Activated T-helper 9 cell treated with anti-CD3 and anti-CD28 coated beads, Interleukin-2, amount 50 U/mL, for 16 hours (primary cell): Measurements from ENCODE around the gene MESP2.

ENCODE experiments used
- DNase-seq: peaks from one replicate; pipeline ENCODE4 v3.0.0-alpha.2; 2020; ENCODE audit warnings: low read depth

The MESP2 gene

GRCh38 chr15:89817701-89818280 lies 41.7 kb downstream of the MESP2 start:
- no peak for DNase-seq

DNA sequence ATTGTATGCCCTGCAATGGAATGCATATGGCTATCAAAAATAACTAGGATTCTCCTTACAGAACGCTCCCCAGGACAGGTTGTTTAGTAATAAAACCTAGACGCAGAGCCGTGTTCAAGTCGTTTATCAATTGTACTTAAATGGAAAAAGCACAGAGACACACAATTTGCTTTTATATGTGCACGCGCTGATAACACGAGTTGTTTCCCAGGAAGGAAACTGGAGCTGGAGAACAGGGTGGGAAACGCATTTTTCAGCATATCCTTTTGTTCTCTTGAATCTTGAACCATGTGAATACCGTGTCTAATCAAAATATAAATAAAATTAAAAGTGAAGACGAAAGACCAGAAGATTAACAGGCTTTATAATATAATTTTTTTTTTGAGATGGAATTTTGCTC lies 42.2 kb downstream of the MESP2 start:
- DNase-seq: no peak

DNA sequence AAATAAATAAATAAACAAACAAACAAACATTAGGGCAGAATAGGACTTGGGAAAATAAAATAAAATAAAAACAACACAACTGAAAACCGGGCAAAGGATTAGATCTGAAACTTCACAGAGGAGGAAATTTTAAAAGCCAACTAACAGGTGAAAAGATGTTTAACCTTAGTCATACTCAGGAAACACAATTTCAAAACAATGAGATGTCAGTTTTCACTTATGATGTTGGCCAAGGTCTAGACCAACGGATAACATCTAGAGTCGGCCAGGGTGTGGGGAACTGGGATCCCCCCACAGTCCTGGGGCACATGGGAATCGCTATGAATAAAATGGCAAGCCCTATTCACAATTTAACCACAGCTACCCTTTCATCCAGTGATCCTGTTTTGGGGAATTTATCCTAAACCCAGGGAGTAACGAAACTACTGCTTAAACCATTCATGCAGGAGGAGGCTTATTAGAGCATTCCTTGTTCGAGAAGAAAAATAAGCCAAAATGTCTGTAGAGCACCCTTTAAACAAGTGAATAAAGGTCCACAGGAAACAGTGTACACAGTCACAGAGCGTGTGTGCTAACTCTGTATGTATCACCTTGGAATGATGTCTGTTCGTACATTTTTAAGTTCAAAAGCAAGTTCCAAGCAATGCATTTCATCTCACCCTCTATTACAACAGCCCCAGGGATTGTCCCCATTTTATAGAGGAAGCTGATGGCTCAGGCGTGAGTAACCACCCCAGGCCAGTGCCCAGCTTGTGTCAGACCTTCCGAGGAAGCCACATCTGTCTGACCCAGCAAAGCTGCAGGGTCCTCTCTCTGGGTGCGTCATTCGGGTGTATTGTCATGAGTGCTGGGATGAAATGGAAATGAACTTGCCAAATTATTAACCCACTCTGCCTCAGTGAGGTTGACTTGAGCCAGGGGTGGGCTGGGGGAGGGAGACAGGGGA lies 44.8 kb downstream of the MESP2 start:
- no peak for DNase-seq

GRCh38 chr15:89822026-89822425 lies 45.9 kb downstream of the MESP2 start:
- no peak for DNase-seq

DNA sequence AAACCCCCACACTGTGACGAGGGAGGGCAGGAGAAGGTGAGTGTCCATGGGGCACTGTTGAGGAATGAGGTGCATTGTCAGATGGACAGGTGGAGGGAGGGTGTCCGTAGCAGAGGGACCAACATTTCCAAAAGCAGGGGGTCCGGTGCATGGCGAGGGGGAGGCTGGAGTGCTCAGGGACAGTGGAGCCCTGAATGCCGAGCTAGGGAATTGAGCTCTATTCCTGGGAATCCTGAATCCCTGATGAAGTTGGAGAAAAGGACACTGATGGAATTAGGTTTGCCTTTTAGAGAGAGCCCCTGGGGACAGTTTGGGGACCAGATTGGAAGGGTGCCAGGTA lies 46.4 kb downstream of the MESP2 start:
- no peak for DNase-seq

DNA sequence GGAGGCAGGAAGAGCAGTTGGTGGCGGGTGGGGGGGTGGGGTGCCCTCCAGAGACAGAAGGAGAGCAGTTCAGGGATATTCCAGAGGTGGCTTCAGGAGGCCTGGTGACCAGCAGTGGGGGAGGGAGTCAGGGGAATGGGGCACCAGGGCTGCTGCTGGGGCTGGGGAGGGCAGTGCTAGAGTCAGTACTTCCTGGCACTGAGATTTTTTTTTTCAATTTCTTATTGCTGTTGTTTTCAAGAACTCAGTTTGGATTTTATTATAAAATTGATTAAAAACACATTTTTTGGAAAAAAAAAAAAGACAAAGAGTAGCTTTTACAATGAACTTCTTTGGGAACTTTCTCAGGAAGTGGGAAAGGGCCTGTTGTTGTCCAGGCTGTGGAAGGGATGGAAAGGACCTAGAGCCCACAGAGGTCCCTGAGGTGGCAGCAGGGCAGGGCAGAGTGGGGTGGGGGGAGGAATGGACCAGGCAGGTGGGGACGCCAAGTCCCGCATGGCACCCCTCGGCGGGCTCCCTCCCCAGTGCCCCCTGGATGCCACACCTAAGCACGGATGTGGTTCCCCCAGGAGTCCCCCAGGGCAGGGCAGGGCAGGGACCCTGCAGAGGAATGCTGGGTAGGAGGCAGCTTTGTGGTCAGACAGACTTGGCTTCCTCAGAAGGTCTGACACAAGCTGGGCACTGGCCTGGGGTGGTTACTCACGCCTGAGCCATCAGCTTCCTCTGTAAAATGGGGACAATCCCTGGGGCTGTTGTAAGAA lies 47.0 kb downstream of the MESP2 start:
- DNase-seq: no peak

GRCh38 chr15:89823836-89824606 lies 47.9 kb downstream of the MESP2 start:
- DNase-seq: no peak

DNA sequence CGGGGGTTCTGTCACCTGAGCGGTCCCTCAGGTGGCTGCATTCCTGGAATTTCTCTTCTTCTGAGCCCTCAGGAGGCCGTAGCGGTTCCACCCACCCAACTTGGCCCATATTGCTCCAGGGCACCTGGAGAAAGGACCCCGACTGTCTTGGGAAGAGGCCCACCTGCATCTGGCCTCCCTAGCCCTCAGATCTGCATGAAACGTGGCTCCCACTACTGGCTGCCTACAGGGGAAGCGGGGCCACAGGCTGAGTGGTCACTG lies 48.4 kb downstream of the MESP2 start:
- no peak for DNase-seq

GRCh38 chr15:89825271-89825940 lies 49.3 kb downstream of the MESP2 start:
- no peak for DNase-seq

DNA sequence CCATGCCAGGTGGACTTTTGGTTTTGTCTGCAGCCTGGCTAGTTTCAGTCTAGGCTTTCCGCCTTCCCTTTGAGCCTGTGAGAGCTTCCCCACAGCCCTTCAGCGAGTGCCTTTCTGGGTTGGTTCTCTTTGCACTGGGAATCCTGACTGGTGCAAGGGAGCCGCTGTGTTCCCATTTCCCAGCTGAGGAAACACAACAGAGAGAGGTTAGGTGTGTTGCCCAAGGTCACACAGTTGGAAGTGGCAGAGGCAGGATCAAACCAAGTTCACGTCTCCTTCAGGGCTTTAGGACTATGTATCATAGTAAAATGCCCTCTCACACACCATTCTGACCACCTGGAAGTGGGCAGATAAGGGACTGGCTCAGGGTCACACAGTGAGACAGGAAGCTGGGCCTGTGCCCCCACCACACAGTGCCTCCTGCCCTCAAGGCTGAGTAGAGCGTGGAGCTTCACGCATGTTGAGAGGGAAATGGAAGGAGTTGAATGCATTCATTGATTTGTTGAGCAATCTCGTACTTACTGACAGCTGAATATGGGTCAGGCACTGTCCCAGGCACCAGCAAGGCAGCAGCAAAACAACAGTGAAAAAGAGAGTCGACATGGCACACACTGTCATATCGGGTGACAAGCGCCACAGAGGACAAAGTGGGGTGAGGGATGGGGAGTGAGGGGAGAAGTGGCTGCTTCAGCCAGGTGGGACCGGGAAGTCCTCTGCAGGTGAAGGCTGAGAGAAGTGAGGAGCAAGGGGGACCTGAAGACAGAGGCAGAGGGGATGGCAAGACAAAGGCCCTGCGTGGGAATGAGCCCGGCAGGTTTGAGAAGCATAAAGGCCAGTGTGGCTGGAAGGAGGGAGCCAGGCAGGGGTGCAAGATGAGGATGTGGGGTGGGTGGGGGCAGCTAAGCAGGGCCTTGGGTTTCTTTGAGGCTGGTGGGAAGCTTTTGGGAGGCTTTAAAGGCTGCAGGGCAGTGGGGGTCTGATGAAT lies 50.8 kb downstream of the MESP2 start:
- DNase-seq: no peak

DNA sequence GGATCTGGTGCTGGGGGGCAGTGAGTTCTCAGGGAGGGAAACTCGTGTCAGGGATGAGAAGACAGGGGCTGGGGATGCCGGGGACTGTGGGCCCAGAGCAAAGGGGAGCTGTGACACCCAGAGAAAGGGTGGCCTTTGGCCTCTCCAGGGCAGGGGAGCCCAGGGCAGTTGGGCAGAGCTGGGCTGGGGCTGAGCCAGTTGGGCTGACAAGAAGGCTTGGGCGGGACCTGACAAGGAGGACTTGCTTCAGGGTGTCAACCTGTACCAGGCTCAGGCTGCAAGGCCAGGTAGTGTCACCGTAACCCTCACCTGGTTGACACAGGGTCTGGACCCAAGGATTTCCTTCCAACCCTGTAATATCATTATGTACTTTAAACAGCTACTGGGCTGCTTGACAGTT lies 51.7 kb downstream of the MESP2 start:
- DNase-seq: no peak
